Right lobe of liver (tissue), 6 donors: Measurements from ENCODE around the gene SLC2A14. TPM values are rescaled to one million over a fixed set of nuclear protein-coding genes. Genes with fewer than 3 reads are reported as not detected.
"Not testable (repeated sequence)": the region's sequence is repeated elsewhere in the genome, so short reads cannot be mapped to it uniquely, and the experiment has no call there.

Experiments used
- ATAC-seq, 4 donors: fragments of 200-7000 bp; cut with Tn5 transposase; one replicate each; pipeline ENCODE4 v1.9.1; 2020; ENCODE audit warnings: mild to moderate bottlenecking in 4 of 4, moderate library complexity in 4 of 4
- DNase-seq, 3 donors: peaks; one replicate each; pipeline ENCODE4 v3.0.0-alpha.2; 2020
- H3K27ac ChIP-seq, 3 donors: fragments of 200-600 bp; one replicate each; pipeline ENCODE4 v1.8.0; 2022
- H3K27me3 ChIP-seq, 2 donors: fragments of 200-600 bp; one replicate each; pipeline ENCODE4 v1.8.0; 2022
- H3K36me3 ChIP-seq, 4 donors: fragments of 200-600 bp; sonication (generic) in 1 of 4; one replicate each; pipeline versions ENCODE4 v1.5.1 to v1.8.0; 2017 to 2022; ENCODE audit warnings: control low read depth in 1 of 4
- H3K4me1 ChIP-seq, 4 donors: fragments of 200-600 bp; sonication (generic) in 1 of 4; one replicate each; pipeline versions ENCODE4 v1.5.1 to v1.8.0; 2017 to 2022; ENCODE audit warnings: control low read depth in 1 of 4
- H3K4me3 ChIP-seq, 3 donors: fragments of 200-600 bp; one replicate each; pipeline ENCODE4 v1.8.0; 2022
- H3K9me3 ChIP-seq, 4 donors: fragments of 200-600 bp; sonication (generic) in 1 of 4; one replicate each; pipeline versions ENCODE4 v1.5.1 to v1.8.0; 2017 to 2022; ENCODE audit warnings: control low read depth in 1 of 4
- CTCF ChIP-seq, 4 donors: fragments of 200-600 bp in 3 of 4; fragments of 450-650 bp in 1 of 4; IDR thresholded peaks; one replicate each; pipeline versions ENCODE4 v1.5.1 to v1.8.0; 2016 to 2022; ENCODE audit warnings: antibody characterized with exemption in 4 of 4, mild to moderate bottlenecking in 2 of 4
- POLR2A ChIP-seq: fragments of 450-650 bp; IDR thresholded peaks from one replicate; pipeline ENCODE4 v1.6.1; 2017; ENCODE audit warnings: antibody characterized with exemption, mild to moderate bottlenecking
- WGBS: methylation state at CpG from one replicate; pipeline ENCODE4 v1.1.6; 2018; ENCODE audit warnings: low coverage, low lambda C conversion rate; ENCODE audit not compliant: insufficient coverage; ENCODE audit errors: missing lambda C conversion rate; 5-methylcytosine and 5-hydroxymethylcytosine counted together
- intact Hi-C, 2 donors: fragments of 100-400 bp; cut with DNase I; formaldehyde crosslinking; loops; one replicate each; pipeline versions ENCODE4 v1.11.2 to v1.14.1; 2022
- total RNA-seq, 6 experiments: library from RNA; depleted of rRNA in 2 of 6; stranded (reverse); fragments of >200 nt in 2 of 6; fragmentation: NEBNext Ultra II Directional in 3 of 6; extraction: Animal tissue kit (Norgen Biotek cat#: 25700) in 3 of 6; gene quantifications; one replicate each; pipeline versions ENCODE4 v1.1.0 to v1.2.4, GENCODE V29; 2016 to 2023
- donor health status: DM: no; HTN: yes; CAD: no.
- donor health status: DM: no; HTN: no; CAD: no.
- donor health status: DM: no; HTN: no; CAD: no.
- donor health status: DM: no; HTN: yes; CAD: no.
- donor health status: DM: no; HTN: yes; CAD: no.

Gene SLC2A14
- total RNA-seq, 6 experiments from 2014 or later, result 0.18 to 110 (median 0.95) TPM

GRCh38 chr12:7864601-7865150 lies 8.0 kb downstream of the SLC2A14 start:
- Histone ChIP-seq H3K4me3 (no peak overlapping the region), H3K27me3 (no peaks in the 10 kb centered on the region), H3K4me1 (no peaks in the 10 kb centered on the region), H3K27ac (no peak overlapping the region), H3K36me3 (no peaks in the 10 kb centered on the region), H3K9me3 (no peaks in the 10 kb centered on the region)
- intact Hi-C loops, result loop anchor here (5.0 kb wide), 1 partner anchor 133 kb away; no protein-coding TSS in a partner anchor
- ATAC-seq (no peak), DNase-seq (no peak)
- TF ChIP-seq POLR2A, result no peak
- no peak for TF ChIP-seq CTCF (IDR thresholded peaks at IDR 0.05)
- 78% methylated on average over 9 of the region's 12 CpGs for WGBS

DNA sequence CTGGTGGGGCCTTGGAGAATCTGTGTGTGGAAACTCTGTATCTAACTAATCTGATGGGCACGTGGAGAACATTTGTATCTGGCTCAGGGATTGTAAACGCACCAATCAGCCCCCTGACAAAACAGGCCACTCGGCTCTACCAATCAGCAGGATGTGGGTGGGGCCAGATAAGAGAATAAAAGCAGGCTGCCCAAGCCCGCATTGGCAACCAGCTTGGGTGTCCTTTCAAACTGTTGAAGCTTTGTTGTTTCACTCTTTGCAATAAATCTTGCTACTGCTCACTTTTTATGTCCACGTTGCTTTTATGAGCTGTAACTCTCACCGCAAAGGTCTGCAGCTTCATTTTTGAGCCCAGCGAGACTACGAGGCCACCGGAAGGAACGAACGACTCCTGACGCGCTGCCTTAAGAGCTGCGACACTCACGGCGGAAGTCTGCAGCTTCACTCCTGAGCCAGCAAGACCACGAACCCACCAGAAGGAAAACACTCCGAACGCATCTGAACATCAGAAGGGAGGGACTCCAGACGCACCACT lies 9.8 kb downstream of the SLC2A14 start:
- not testable (repeated sequence) for H3K4me1 ChIP-seq, DNase-seq, H3K36me3 ChIP-seq, ATAC-seq, H3K27ac ChIP-seq, H3K4me3 ChIP-seq, H3K27me3 ChIP-seq, H3K9me3 ChIP-seq
- intact Hi-C loops, result loop anchor here (5.0 kb wide), 1 partner anchor 134 kb away; no protein-coding TSS in a partner anchor
- 84% methylated on average over 17 of the region's 20 CpGs for WGBS

- not testable (repeated sequence) for DNase-seq, ATAC-seq, H3K36me3 ChIP-seq, H3K9me3 ChIP-seq, H3K27ac ChIP-seq, H3K4me3 ChIP-seq, H3K27me3 ChIP-seq, H3K4me1 ChIP-seq
- intact Hi-C loops, result loop anchor here (5.0 kb wide), 1 partner anchor 135 kb away; no protein-coding TSS in a partner anchor
- 93% methylated on average over 15 of the region's 24 CpGs for WGBS
Observed at GRCh38 chr12:7862301-7862700, 10.4 kb downstream of the SLC2A14 start.

GRCh38 chr12:7859552-7859951 lies 13.2 kb downstream of the SLC2A14 start:
- no peak for TF ChIP-seq POLR2A
- TF ChIP-seq CTCF (IDR thresholded peaks at IDR 0.05), result no peak
- ATAC-seq (no peak), DNase-seq (no peak)
- no peaks in the 10 kb centered on the region for H3K9me3 ChIP-seq
- intact Hi-C loops, result no loop called here
- no peaks in the 10 kb centered on the region for H3K36me3 ChIP-seq
- no peaks in the 10 kb centered on the region for H3K4me1 ChIP-seq
- no peak overlapping the region for H3K27ac ChIP-seq
- no peaks in the 10 kb centered on the region for H3K27me3 ChIP-seq
- WGBS, result 16% methylated on average over 2 of the region's 2 CpGs
- no peak overlapping the region for H3K4me3 ChIP-seq

DNA sequence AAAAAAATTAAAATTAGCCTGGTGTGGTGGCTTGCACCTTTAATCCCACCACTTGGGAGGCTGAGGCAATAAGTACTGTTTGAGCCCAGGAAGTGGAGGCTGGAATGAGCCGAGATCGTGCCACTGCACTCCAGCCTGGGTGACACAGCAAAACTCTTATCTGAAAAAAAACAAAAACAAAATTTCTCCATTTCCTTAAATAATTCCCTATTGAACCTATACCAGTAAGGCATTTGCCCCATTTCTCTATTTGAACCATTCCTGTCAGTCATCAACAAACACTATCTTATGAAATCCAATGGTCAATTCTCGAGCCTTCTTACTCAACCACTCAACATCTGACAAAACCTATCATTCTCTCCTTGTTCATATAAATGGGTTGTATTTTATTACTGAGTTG lies 14.7 kb downstream of the SLC2A14 start:
- WGBS, result 33% methylated on average over 3 of the region's 3 CpGs
- no peaks in the 10 kb centered on the region for H3K27me3 ChIP-seq
- intact Hi-C loops, result no loop called here

More for the DNA sequence above, 14.7 kb downstream of the SLC2A14 start:
- TF ChIP-seq POLR2A (no peak), CTCF (IDR thresholded peaks at IDR 0.05) (no peak)
- Histone ChIP-seq H3K36me3 (no peaks in the 10 kb centered on the region), H3K4me3 (no peak overlapping the region), H3K9me3 (no peaks in the 10 kb centered on the region), H3K4me1 (no peaks in the 10 kb centered on the region), H3K27ac (no peak overlapping the region)
- DNase-seq (no peak), ATAC-seq (no peak)
